ENCODE results near the gene CALML3.

DNA sequence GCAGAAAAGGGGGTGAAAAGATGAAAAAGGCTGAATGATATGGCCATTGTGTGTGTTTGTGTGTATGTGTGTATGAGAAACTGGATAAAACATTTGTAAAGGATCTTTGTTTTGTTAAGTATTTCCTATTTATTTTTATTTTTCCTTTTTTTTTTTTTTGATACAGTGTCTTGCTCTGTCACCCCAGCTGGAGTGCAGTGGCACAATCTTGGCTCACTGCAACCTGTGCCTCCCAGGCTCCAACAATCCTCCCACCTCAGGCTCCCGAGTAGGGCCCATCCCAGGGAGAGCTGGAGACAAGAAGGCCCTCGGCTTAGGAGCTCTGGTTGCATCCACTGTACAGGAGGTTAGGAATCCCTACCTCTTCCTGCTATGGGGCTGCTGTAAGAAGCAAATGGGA lies 18.5 kb upstream of the CALML3 start:
- TF ChIP-seq, protein P1, sequence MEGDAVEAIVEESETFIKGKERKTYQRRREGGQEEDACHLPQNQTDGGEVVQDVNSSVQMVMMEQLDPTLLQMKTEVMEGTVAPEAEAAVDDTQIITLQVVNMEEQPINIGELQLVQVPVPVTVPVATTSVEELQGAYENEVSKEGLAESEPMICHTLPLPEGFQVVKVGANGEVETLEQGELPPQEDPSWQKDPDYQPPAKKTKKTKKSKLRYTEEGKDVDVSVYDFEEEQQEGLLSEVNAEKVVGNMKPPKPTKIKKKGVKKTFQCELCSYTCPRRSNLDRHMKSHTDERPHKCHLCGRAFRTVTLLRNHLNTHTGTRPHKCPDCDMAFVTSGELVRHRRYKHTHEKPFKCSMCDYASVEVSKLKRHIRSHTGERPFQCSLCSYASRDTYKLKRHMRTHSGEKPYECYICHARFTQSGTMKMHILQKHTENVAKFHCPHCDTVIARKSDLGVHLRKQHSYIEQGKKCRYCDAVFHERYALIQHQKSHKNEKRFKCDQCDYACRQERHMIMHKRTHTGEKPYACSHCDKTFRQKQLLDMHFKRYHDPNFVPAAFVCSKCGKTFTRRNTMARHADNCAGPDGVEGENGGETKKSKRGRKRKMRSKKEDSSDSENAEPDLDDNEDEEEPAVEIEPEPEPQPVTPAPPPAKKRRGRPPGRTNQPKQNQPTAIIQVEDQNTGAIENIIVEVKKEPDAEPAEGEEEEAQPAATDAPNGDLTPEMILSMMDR (IDR thresholded peaks at IDR 0.05) = no peak
- TF ChIP-seq POLR2AphosphoS5 (IDR thresholded peaks at IDR 0.05) (no peak), POLR2A (IDR thresholded peaks at IDR 0.05) (no peak), EP300 (IDR thresholded peaks at IDR 0.05) (no peak)
